GM18868 (cell line): ENCODE results near the gene MCTP1.

ENCODE experiments used
- ATAC-seq: cut with Tn5 transposase; IDR thresholded peaks from one replicate; pipeline ENCODE4 v1.9.1; 2021; ENCODE audit warnings: mild to moderate bottlenecking, moderate library complexity; ENCODE audit not compliant: unreplicated experiment

Gene MCTP1

GRCh38 chr5:95284572-95285408, at the start of gene MCTP1:
Gene MCTP1 (minus strand): TSS chr5:95285094.
- ATAC-seq: peak; percentile 29

- ATAC-seq: no peak
Measured at GRCh38 chr5:95332158-95332557, 47.3 kb upstream of the MCTP1 start.

GRCh38 chr5:95331358-95331757, 46.5 kb upstream of the MCTP1 start:
- ATAC-seq: no peak

- no peak for ATAC-seq
Measured at GRCh38 chr5:95327211-95327610, 42.3 kb upstream of the MCTP1 start.

- no peak for ATAC-seq
Measured at GRCh38 chr5:95317687-95318086, 32.8 kb upstream of the MCTP1 start.

GRCh38 chr5:95317085-95317484, 32.2 kb upstream of the MCTP1 start:
- ATAC-seq: no peak

DNA sequence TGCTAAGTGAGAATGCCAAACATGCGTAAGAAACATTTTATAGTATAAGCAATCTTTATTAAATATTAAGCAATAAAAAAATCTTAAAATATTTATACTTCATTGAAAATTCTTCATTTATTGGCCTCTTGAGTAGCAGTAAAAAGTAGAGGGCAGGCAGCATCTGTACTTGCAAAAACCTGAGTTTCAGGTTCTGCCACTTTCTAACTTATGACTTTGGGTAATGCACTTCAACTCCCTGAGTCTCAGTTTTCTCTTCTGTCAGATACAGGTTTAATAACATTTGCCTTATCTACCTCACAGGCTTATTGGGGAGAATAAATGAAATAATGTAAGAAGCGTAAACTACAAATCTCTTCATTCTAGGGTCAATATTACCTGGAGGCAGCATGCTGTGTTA, 19.8 kb upstream of the MCTP1 start:
- no peak for ATAC-seq

DNA sequence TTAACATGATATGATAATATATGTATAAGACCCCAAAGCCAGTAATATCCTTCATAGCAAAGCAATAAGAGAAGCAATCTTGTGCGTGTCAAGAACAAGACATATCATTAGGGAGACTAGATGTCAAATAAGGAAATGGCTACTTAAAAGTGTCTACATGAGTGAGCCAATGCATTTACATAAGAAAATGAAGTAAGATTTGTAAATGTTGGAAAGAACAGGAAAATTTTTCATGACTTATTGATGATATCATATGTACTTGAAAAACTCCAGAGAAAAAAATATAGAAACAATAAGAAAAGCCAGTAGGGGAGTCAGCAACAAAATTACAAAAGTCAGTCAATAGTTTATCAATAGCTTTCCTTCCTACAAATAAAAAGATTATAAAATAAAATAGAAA, 13.8 kb upstream of the MCTP1 start:
- ATAC-seq: no peak

GRCh38 chr5:95296291-95296690, 11.4 kb upstream of the MCTP1 start:
- no peak for ATAC-seq

DNA sequence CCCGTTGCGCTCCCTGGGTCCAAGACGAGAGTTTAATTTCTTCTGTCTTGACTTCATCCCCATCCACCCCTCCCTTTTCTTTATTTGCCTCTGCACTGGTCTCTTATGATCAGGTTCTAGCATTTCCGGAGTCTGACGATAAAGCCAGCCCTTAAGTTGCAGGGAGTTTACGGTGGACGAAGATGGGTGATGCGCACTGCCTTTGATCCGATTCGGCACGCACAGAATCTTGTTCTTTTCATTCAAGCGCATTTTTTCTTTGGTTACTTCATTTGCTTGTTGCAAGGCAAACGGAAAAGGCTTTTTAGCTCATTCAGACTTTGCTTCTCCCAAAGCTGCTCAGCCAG, 488 bp upstream of the MCTP1 start:
- ATAC-seq: no peak

DNA sequence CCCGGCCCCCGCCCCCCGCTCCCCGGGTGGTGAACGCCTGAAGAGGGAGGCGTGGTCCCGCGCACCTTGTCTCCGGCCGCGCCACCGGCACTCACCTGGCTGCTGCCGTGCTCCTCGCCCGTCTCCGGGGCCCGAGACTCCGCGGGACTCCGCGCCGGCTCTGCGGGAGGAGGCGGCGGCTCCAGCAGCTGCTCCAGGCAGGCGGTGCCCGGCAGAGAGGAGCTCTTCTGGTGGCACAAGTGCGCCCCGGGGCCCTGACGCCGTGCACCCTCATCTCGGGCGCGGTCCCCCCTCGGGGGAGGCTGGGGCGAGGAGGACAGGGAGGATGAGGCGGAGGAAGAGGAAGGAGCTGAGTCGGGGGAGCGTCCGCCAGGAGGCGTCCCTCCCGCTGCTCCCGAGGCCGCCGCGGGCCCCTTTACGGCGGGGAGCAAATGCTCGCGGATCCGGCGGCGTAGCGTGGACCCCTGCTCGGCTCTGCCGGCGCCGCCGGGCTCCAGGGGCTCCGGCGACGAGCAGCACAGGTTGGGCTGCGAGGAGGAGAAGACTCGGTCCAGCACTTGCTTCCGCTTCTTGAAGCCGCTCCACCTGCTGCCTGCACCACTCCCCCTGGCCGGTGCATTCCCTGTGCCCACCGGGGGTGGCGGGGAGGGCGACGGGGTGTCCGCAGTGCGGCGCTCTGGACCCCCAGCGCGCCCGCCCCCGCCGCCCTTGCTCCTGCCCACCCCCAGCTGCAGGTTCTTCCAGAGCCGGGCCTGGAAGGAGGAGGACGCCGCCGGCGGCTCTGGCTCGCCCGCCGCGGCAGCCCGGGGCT, 928 bp downstream of the MCTP1 start:
- peak; percentile 60 for ATAC-seq

DNA sequence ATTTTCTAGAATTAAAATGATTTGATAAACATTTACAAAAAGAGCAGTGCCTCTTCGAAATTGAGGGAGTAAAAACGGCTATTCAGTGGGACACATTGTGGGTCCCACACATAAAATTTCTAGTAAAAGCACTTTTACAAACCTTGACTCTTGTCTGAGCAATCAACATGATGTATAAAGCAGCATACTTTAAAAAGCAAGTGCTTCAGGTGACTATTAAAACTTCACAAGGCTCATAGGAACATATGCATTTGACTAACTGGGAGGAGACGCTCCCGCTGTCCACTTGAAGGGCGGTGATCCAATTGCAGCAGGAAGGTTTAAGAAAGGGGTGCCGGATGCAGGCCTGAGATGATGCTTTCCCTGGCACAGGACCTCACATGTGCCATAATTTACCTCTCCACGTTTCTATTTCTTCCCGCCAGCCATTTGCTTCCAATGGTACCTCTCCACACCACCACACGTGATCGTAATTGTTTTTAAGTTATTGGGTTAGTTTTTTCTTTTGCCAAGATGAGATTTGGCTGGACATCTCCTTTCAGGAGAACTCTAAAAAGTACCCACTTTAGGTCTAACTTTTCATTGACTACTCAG, 1.8 kb downstream of the MCTP1 start:
- ATAC-seq: no peak

DNA sequence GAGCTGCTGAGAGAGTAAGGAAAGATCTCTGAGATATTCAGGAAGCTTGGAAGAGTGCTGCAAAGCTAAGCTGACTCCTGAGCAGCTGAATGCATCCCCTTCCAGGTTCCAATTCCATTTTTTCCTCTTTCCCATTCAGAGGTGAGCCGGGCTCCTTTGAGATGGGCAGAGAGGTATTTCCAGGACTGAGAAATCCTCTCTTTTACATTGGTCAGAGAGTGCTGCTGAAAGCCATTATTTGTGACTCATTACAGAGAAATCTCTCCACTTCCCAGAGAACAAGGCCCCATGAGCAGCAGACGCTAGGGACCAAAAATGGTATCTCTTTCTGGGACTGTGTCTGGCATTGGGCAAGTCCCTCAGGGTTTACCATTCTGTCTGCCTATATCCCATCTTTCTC, 3.7 kb downstream of the MCTP1 start:
- no peak for ATAC-seq

- no peak for ATAC-seq
Measured at GRCh38 chr5:95280401-95281095, 4.3 kb downstream of the MCTP1 start.

DNA sequence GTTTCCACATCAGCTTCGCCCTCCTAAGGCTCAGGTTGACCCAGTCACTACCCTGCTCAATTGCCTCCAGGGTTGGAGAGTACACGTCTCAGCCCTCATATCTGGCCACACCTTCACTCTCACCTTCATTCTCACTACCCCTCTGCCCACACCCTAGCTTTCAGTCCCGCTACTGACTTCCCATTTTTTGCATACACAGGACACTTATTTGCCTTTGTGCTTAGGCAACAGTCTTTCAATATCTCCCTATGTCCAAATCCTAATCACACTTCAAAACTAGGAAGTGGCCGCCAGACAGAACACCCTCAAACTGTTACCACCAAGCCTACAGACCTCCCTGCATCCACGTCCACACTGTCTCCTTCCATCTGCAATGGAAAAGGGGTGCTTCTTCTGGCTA, 10.9 kb downstream of the MCTP1 start:
- no peak for ATAC-seq

DNA sequence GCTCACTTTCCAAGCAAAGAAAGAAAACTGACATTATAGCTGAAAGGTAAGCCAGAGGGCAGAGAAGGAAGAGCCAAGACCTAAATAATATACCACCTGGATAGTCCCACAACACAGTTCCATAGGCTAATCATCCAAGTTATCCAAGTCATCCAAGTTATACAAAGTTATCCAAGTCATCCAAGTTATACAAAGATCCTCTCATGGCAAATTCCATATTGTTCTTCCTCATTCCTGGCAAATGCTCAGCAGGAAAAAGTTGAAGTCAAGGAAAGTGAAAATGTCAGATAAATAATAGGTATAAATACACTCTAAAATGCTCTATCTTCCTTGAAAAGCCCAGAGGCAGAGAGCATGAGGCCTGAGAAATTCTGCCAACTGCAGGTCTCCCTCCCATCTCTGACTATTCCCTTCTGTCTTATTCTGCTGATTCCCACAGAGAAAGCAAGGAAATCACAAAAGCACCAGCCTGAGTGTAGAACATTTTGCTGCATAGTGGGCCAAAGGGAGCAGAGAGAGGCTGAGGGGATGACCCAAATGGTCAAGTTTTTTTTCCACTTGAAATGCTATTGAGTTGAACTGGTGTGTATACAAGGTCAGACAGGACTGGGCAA, 12.5 kb downstream of the MCTP1 start:
- ATAC-seq: no peak

GRCh38 chr5:95262933-95263660, 21.8 kb downstream of the MCTP1 start:
- no peak for ATAC-seq

GRCh38 chr5:95261437-95262175, 23.3 kb downstream of the MCTP1 start:
- no peak for ATAC-seq

DNA sequence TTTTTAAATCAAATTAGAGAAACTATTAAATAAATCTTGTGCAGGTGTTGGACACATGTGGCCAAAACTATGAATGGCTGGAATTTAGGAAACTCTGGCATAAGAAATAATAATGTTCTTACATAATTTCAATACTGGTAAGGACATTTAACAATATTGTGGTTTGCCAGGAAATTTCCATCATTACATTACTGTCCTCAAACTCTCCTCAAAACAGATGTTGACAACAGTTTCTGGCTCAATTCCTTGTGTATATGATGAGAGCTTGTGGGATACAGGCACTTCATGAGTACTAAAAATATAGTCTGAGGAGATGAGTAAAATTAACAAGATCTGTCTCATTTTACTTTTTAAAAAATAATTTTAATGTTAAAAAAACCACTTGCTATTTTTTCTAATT, 27.9 kb downstream of the MCTP1 start:
- ATAC-seq: no peak

DNA sequence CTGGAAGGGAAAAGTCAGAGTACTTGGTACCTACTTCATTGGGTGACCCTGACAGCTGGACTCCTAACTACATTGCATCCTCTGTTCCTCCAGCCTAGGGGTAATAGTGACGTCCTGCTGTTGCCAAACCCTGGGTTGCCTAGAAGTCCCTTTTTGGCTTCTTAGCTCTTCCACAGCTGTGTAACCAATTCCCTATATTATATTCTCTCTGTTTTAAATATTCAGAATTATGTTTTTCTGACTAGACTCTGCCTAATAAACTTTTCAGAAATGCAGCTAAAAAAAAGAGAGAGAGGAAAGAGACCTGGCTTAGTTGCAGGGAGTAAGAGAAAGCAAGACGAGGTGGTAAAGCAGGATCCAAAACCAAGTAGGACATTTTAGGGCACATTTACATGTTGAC, 28.4 kb downstream of the MCTP1 start:
- ATAC-seq: no peak
